Esophagus muscularis mucosa (tissue), 4 donors: ENCODE results near the gene MPRIP. TPM values are rescaled to one million over a fixed set of nuclear protein-coding genes. Genes with fewer than 3 reads are reported as not detected.

Experiments
- DNase-seq: peaks from one replicate; pipeline ENCODE4 v3.0.0-alpha.2; 2017; ENCODE audit errors: extremely low spot score
- H3K27ac ChIP-seq, 4 donors: fragments of 200-600 bp; sonication (generic); replicated peaks in 1 of 4; 1 replicate in 3 of 4; 2 replicates in 1 of 4; pipeline ENCODE4 v1.5.1; 2016 to 2019; ENCODE audit warnings: mild to moderate bottlenecking in 1 of 4
- H3K27me3 ChIP-seq, 4 donors: fragments of 200-600 bp; sonication (generic); one replicate each; pipeline versions ENCODE4 v1.5.1 to v1.6.0; 2016 to 2019
- H3K36me3 ChIP-seq, 4 donors: fragments of 200-600 bp; sonication (generic); one replicate each; pipeline ENCODE4 v1.5.1; 2016 to 2019
- H3K4me1 ChIP-seq, 4 donors: fragments of 200-600 bp; sonication (generic); one replicate each; pipeline ENCODE4 v1.5.1; 2016 to 2019
- H3K4me3 ChIP-seq, 4 donors: fragments of 200-600 bp; sonication (generic); 1 replicate in 2 of 4; 2 replicates in 2 of 4; pipeline ENCODE4 v1.5.1; 2016 to 2019; ENCODE audit warnings: mild to moderate bottlenecking in 4 of 4, moderate library complexity in 1 of 4
- H3K9me3 ChIP-seq, 4 donors: fragments of 200-600 bp; sonication (generic); 1 replicate in 3 of 4; 2 replicates in 1 of 4; pipeline ENCODE4 v1.5.1; 2016 to 2019
- CTCF ChIP-seq, 3 experiments: fragments of 200-600 bp in 2 of 3; fragments of 450-650 bp in 1 of 3; sonication (generic) in 2 of 3; IDR thresholded peaks; one replicate each; pipeline ENCODE4 v1.5.1; 2017 to 2019; ENCODE audit warnings: antibody characterized with exemption in 3 of 3, mild to moderate bottlenecking in 2 of 3, moderate library complexity in 1 of 3
- EP300 ChIP-seq: sonication (generic); formaldehyde crosslinking; IDR thresholded peaks from one replicate; pipeline ENCODE4 v1.6.1; 2017; ENCODE audit warnings: antibody characterized with exemption
- POLR2A ChIP-seq: fragments of 450-650 bp; IDR thresholded peaks from one replicate; pipeline ENCODE4 v1.6.1; 2017; ENCODE audit warnings: antibody characterized with exemption, moderate library complexity, mild to moderate bottlenecking, low read depth
- POLR2AphosphoS5 ChIP-seq, 2 donors: sonication (generic); formaldehyde crosslinking; IDR thresholded peaks; one replicate each; pipeline ENCODE4 v1.6.1; 2017; ENCODE audit warnings: antibody characterized with exemption in 2 of 2
- WGBS: methylation state at CpG from one replicate; pipeline ENCODE4 v1.1.5; 2018; 5-methylcytosine and 5-hydroxymethylcytosine counted together
- intact Hi-C: fragments of 100-400 bp; cut with DNase I; formaldehyde crosslinking; loops from one replicate; pipeline ENCODE4 v1.15.1; 2023
- total RNA-seq, 4 donors: library from RNA; depleted of rRNA; stranded (reverse); fragments of >200 nt; gene quantifications; one replicate each; pipeline versions ENCODE4 v1.1.0 to v1.2.1, GENCODE V29; 2016

MPRIP gene
- total RNA-seq, 4 donors from 2014 or later: 108 to 194 (median 129) TPM

GRCh38 chr17:17053446-17054379 lies 11.5 kb downstream of the MPRIP start:
- TF ChIP-seq POLR2AphosphoS5 (IDR thresholded peaks at IDR 0.05) (no peak), POLR2A (no peak), CTCF (IDR thresholded peaks at IDR 0.05) (no peak), EP300 (no peak)
- Histone ChIP-seq H3K27ac (peak overlapping the region in 2 of 4 donors; percentile 36 to 43), H3K36me3 (peaks cover 0 to 12% (median 8%) of the 10 kb centered on the region in 4 donors), H3K27me3 (no peaks in the 10 kb centered on the region), H3K4me1 (peaks cover 86 to 97% (median 94%) of the 10 kb centered on the region in 4 donors), H3K9me3 (no peaks in the 10 kb centered on the region), H3K4me3 (no peak overlapping the region)
- DNase-seq: no peak
- intact Hi-C loops: no loop called here
- 64% methylated on average over 6 of the region's 8 CpGs for WGBS

- Histone ChIP-seq H3K36me3 (peaks cover 0 to 12% (median 8%) of the 10 kb centered on the region in 4 donors), H3K4me1 (peaks cover 85 to 94% (median 90%) of the 10 kb centered on the region in 4 donors), H3K27me3 (no peaks in the 10 kb centered on the region), H3K27ac (peak overlapping the region in 2 of 4 donors; percentile 62 to 63), H3K4me3 (no peak overlapping the region), H3K9me3 (no peaks in the 10 kb centered on the region)
- DNase-seq: no peak
- intact Hi-C loops: no loop called here
- TF ChIP-seq EP300: no peak
- TF ChIP-seq POLR2A: no peak
- no peak for TF ChIP-seq POLR2AphosphoS5 (IDR thresholded peaks at IDR 0.05)
- TF ChIP-seq CTCF (IDR thresholded peaks at IDR 0.05): no peak
- 91% methylated on average over 4 of the region's 4 CpGs for WGBS
These were observed 12.4 kb downstream of the MPRIP start for GRCh38 chr17:17054636-17055035.

GRCh38 chr17:17055286-17056155 lies 13.3 kb downstream of the MPRIP start:
- H3K27me3 ChIP-seq: no peaks in the 10 kb centered on the region
- intact Hi-C loops: no loop called here
- H3K36me3 ChIP-seq: peaks cover 0 to 12% (median 10%) of the 10 kb centered on the region in 4 donors
- DNase-seq: no peak
- H3K9me3 ChIP-seq: no peaks in the 10 kb centered on the region
- H3K4me1 ChIP-seq: peaks cover 88 to 100% (median 91%) of the 10 kb centered on the region in 4 donors
- H3K4me3 ChIP-seq: no peak overlapping the region
- H3K27ac ChIP-seq: peak overlapping the region; percentile 30 to 63 (median 60)
- WGBS: 65% methylated on average over 15 of the region's 16 CpGs
- TF ChIP-seq POLR2A: no peak
- TF ChIP-seq CTCF (IDR thresholded peaks at IDR 0.05): peak in 1 of 3 experiments; percentile 6
- peak in 1 of 2 donors; percentile 27 for TF ChIP-seq POLR2AphosphoS5 (IDR thresholded peaks at IDR 0.05)

- intact Hi-C loops: no loop called here
- no peak for TF ChIP-seq POLR2AphosphoS5 (IDR thresholded peaks at IDR 0.05)
- TF ChIP-seq CTCF (IDR thresholded peaks at IDR 0.05): no peak
- no peak for TF ChIP-seq POLR2A
- no peak for TF ChIP-seq EP300
- Histone ChIP-seq H3K27ac (peak overlapping the region; percentile 30 to 63 (median 60)), H3K4me1 (peaks cover 88 to 100% (median 91%) of the 10 kb centered on the region in 4 donors), H3K9me3 (no peaks in the 10 kb centered on the region), H3K36me3 (peaks cover 0 to 12% (median 10%) of the 10 kb centered on the region in 4 donors), H3K4me3 (no peak overlapping the region), H3K27me3 (no peaks in the 10 kb centered on the region)
- 36% methylated on average over 8 of the region's 8 CpGs for WGBS
- no peak for DNase-seq
These were observed 13.9 kb downstream of the MPRIP start for GRCh38 chr17:17056156-17056539.
